Left cardiac atrium (tissue), 4 donors: ENCODE results near the gene CAPN15. TPM values are rescaled to one million over a fixed set of nuclear protein-coding genes. Genes with fewer than 3 reads are reported as not detected.

ENCODE experiments used
- ATAC-seq, 2 donors: fragments of 200-7000 bp; cut with Tn5 transposase; one replicate each; pipeline ENCODE4 v1.9.1; 2020; ENCODE audit warnings: mild to moderate bottlenecking in 2 of 2, moderate library complexity in 2 of 2
- DNase-seq: peaks from one replicate; pipeline ENCODE4 v3.0.0-alpha.2; 2020
- intact Hi-C, 2 donors: fragments of 100-400 bp; cut with DNase I; formaldehyde crosslinking; loops; one replicate each; pipeline versions ENCODE4 v1.14.1 to v1.15.1; 2022 to 2023
- total RNA-seq, 2 donors: library from RNA; stranded (reverse); fragmentation: NEBNext Ultra II Directional; extraction: Animal tissue kit (Norgen Biotek cat#: 25700); gene quantifications; one replicate each; pipeline ENCODE4 v1.2.1, GENCODE V29; 2021
- donor health status: DM: no; HTN: yes; CAD: no.
- donor health status: DM: no; HTN: yes; CAD: no; lungs with severe emphysema.
- donor health status: DM: yes; HTN: yes; CAD: no.
- donor health status: Dilated cardiomyopathy.

CAPN15 gene
- total RNA-seq, 2 donors from 2014 or later, result 19.2 to 25.8 TPM

GRCh38 chr16:555528-556473 lies 28.3 kb downstream of the CAPN15 start:
- DNase-seq (no peak), ATAC-seq (no peak)
- intact Hi-C loops, result no loop called here

- ATAC-seq, result no peak
- no peak for DNase-seq
- intact Hi-C loops, result no loop called here
These were observed 29.1 kb downstream of the CAPN15 start for GRCh38 chr16:556474-557173.

GRCh38 chr16:557463-558297 lies 30.2 kb downstream of the CAPN15 start:
- DNase-seq (no peak), ATAC-seq (no peak)
- intact Hi-C loops, result no loop called here

GRCh38 chr16:558298-559020 lies 30.9 kb downstream of the CAPN15 start:
- ATAC-seq, result peak in 1 of 2 donors; percentile 12
- intact Hi-C loops, result no loop called here
- no peak for DNase-seq

- intact Hi-C loops, result no loop called here
- DNase-seq, result no peak
- ATAC-seq, result no peak
These were observed 31.5 kb downstream of the CAPN15 start for GRCh38 chr16:559021-559380.

GRCh38 chr16:559411-560203 lies 32.1 kb downstream of the CAPN15 start:
- intact Hi-C loops, result no loop called here
- ATAC-seq (no peak), DNase-seq (no peak)

- no peak for ATAC-seq
- intact Hi-C loops, result no loop called here
- DNase-seq, result no peak
These were observed 32.7 kb downstream of the CAPN15 start, which contains the start of gene PRR35 for GRCh38 chr16:560204-560700. Gene PRR35 (plus strand): TSS chr16:560394. CDS start chr16:563295, 2,901 bp downstream.

GRCh38 chr16:560701-561412 lies 33.3 kb downstream of the CAPN15 start:
- ATAC-seq (no peak), DNase-seq (no peak)
- intact Hi-C loops, result no loop called here

GRCh38 chr16:561413-561794 lies 33.9 kb downstream of the CAPN15 start:
- intact Hi-C loops, result no loop called here
- no peak for ATAC-seq
- DNase-seq, result no peak

- no peak for DNase-seq
- intact Hi-C loops, result no loop called here
- ATAC-seq, result no peak
These were observed 34.7 kb downstream of the CAPN15 start for GRCh38 chr16:561957-562938.

GRCh38 chr16:563072-563644 lies 35.6 kb downstream of the CAPN15 start:
- no peak for DNase-seq
- ATAC-seq, result no peak
- intact Hi-C loops, result no loop called here

GRCh38 chr16:564690-565418 lies 37.3 kb downstream of the CAPN15 start:
- intact Hi-C loops, result no loop called here
- DNase-seq (no peak), ATAC-seq (no peak)

GRCh38 chr16:565419-566330 lies 38.2 kb downstream of the CAPN15 start:
- DNase-seq (no peak), ATAC-seq (no peak)
- intact Hi-C loops, result no loop called here
